DND-41 (cell line): ENCODE measurements around the gene RAMP3.

Source experiments
- EZH2 ChIP-seq: IDR thresholded peaks from 3 replicates; pipeline ENCODE4 v1.6.1; 2012; ENCODE audit warnings: borderline replicate concordance, low read depth, mild to moderate bottlenecking, moderate library complexity, low read length, inconsistent platforms; ENCODE audit not compliant: severe bottlenecking
- TF ChIP-seq, protein P1 (sequence below): IDR thresholded peaks from 2 replicates; pipeline ENCODE4 v1.5.1; 2012; ENCODE audit warnings: borderline replicate concordance, low read length, moderate library complexity, mild to moderate bottlenecking; ENCODE audit not compliant: poor library complexity, severe bottlenecking; ENCODE audit errors: extremely low read depth

GRCh38 chr7:45185028-45185863 is 27.7 kb downstream of the RAMP3 start:
- TF ChIP-seq, protein P1, sequence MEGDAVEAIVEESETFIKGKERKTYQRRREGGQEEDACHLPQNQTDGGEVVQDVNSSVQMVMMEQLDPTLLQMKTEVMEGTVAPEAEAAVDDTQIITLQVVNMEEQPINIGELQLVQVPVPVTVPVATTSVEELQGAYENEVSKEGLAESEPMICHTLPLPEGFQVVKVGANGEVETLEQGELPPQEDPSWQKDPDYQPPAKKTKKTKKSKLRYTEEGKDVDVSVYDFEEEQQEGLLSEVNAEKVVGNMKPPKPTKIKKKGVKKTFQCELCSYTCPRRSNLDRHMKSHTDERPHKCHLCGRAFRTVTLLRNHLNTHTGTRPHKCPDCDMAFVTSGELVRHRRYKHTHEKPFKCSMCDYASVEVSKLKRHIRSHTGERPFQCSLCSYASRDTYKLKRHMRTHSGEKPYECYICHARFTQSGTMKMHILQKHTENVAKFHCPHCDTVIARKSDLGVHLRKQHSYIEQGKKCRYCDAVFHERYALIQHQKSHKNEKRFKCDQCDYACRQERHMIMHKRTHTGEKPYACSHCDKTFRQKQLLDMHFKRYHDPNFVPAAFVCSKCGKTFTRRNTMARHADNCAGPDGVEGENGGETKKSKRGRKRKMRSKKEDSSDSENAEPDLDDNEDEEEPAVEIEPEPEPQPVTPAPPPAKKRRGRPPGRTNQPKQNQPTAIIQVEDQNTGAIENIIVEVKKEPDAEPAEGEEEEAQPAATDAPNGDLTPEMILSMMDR, result no peak
- no peak for TF ChIP-seq EZH2
